SJSA1 (cell line): ENCODE measurements around the gene TOR2A. TPM values are rescaled to one million over a fixed set of nuclear protein-coding genes. Genes with fewer than 3 reads are reported as not detected.

Experiments
- DNase-seq, 2 experiments: peaks; one replicate each; pipeline ENCODE4 v3.0.0-alpha.2; 2015 to 2020; ENCODE audit warnings: low spot score in 2 of 2, low read depth in 1 of 2
- H3K27ac ChIP-seq: fragments of 250-450 bp; sonication (Bioruptor Pico); 2 replicates; pipeline ENCODE4 v1.5.1; 2020; ENCODE audit warnings: mild to moderate bottlenecking, moderate library complexity
- H3K27me3 ChIP-seq: fragments of 250-450 bp; sonication (Bioruptor Pico); replicated peaks from 2 replicates; pipeline ENCODE4 v1.5.1; 2020; ENCODE audit warnings: mild to moderate bottlenecking, moderate library complexity
- H3K36me3 ChIP-seq: fragments of 250-450 bp; sonication (Bioruptor Pico); 2 replicates; pipeline ENCODE4 v1.5.1; 2020; ENCODE audit warnings: mild to moderate bottlenecking
- H3K4me1 ChIP-seq: fragments of 250-450 bp; sonication (Bioruptor Pico); replicated peaks from 2 replicates; pipeline ENCODE4 v1.6.1; 2021; ENCODE audit warnings: mild to moderate bottlenecking
- H3K4me3 ChIP-seq: fragments of 250-450 bp; sonication (Bioruptor Pico); 2 replicates; pipeline ENCODE4 v1.5.1; 2020; ENCODE audit warnings: mild to moderate bottlenecking
- H3K9me3 ChIP-seq: fragments of 250-450 bp; sonication (Bioruptor Pico); replicated peaks from 2 replicates; pipeline ENCODE4 v1.5.1; 2020; ENCODE audit warnings: mild to moderate bottlenecking
- total RNA-seq: library from RNA; depleted of rRNA; stranded (reverse); fragments of >200 nt; shearing (Covaris generic); gene quantifications from 2 replicates; pipeline ENCODE4 v1.2.3, GENCODE V29; 2014

The TOR2A gene
- total RNA-seq, 1 experiment from 2014 or later = 11.4 TPM

DNA sequence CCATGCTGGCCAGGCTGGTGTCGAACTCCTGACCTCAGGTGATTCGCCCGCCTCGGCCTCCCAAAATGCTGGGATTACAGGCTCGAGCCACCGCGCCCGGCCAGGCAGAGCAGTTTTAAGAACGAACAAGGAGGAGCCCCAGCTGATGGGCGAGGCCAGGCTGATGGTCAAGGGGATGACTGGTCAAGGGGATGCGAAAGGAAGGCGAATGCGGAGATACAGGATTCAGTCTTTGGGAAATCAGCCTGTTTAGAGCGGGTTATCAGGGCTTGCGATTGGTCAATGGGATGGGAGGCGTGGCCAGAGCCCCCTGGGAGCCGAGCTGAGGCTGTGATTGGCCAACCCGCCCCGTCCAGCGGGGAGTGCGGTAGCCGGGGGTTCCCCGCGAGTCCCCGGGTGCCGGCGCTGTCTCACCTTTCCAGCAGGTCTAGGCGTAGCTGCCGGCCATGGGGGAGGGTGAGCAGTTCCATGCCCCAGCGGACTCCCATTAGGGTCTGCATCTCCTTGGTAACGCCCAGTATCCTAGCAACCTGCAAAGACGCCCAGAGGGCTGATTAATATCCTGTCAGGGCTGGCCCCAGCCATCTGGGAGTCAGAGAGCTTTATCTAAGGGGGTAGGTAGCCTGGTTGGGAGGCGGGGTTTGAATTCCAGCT, 7.5 kb upstream of the TOR2A start:
- H3K4me3 ChIP-seq = no peak overlapping the region
- H3K4me1 ChIP-seq = peaks cover 13% of the 10 kb centered on the region
- H3K27me3 ChIP-seq = no peaks in the 10 kb centered on the region
- no peak for DNase-seq
- no peaks in the 10 kb centered on the region for H3K36me3 ChIP-seq
- no peak overlapping the region for H3K27ac ChIP-seq
- no peaks in the 10 kb centered on the region for H3K9me3 ChIP-seq

DNA sequence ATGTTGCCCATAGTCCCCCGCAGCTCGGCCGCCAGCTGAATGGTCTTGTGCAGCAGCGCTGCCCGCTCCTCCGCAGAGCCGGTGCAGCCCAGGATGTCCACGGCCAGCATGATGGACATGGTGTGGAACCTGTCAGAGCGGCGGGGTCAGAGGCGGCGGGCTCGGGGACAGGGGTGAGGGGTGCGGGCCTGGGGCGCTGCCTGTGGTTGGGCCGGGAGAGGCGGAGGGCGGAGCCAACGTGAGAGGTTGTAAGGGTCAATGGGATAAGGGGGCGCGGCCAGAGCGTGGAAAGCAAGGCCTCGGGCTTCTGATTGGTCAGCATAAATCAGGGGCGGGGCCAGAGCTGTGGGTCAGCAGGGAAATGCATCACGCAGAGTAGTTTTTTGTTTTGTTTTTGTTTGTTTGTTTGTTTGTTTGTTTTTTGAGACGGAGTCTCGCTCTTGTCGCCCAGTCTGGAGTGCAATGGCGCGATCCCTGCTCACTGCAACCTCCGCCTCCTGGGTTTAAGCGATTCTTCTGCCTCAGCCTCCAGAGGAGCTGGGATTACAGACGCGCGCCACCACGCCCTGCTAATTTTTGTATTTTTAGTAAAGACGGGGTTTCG, 6.8 kb upstream of the TOR2A start:
- Histone ChIP-seq H3K4me1 (peaks cover 13% of the 10 kb centered on the region), H3K27ac (no peak overlapping the region), H3K27me3 (no peaks in the 10 kb centered on the region), H3K4me3 (no peak overlapping the region), H3K36me3 (no peaks in the 10 kb centered on the region), H3K9me3 (no peaks in the 10 kb centered on the region)
- DNase-seq = no peak

DNA sequence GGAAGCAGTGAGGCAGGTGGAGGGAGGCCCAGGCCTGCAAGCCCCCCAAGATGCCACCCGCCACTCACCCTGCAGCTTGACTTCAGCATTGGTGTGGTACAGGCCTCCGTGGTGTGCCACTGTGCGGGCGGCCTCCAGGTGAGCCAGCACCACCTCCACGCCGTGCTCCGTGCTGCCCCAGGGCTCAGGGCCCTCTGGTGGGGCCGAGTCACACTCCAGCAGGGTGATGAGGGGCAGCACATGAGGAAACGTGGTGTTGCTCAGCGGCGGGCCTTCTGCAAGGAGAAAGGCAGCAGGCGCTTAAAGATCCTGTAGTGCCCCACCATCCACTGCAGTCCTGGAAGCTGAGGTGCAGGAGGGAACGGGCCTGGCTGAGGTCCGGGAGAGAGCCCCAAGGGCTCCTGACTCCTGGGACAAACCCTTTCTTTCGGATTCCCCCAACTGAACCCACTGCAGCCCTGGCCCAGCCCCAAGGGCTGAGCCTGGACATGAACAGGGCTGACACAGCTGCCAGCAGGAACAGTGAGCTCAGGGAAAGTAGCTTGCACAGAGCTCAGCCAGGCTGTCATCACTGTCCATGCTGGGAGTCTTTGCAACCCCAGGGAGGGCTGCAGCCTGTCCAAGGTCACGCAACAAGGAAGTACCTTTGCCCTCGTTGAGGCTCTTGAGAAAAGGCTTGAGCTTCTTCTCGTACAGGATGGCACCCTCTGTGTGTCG, 4.7 kb upstream of the TOR2A start:
- H3K9me3 ChIP-seq = no peaks in the 10 kb centered on the region
- H3K4me3 ChIP-seq = no peak overlapping the region
- DNase-seq = no peak
- H3K36me3 ChIP-seq = no peaks in the 10 kb centered on the region
- peaks cover 21% of the 10 kb centered on the region for H3K4me1 ChIP-seq
- no peak overlapping the region for H3K27ac ChIP-seq
- no peaks in the 10 kb centered on the region for H3K27me3 ChIP-seq

DNA sequence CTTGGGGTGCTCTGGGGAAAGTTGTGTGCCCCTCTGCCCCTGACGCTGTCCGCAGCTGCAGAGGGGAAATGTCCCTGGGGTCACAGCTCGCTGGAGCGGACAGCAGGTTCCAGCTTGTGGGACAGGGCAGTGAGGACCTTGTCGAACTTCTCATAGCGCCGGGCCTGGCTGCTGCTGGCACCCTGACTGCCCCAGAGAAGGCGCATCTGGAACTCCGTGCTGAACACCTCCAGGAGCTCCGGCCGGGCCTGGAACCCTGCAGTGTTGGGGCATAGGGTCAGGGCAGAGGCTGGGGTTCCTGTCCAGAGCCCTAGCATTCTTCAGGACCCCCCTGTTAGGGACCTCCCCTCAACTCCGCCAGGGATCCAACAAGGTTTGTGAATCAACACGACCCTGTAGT, 3.6 kb upstream of the TOR2A start:
- DNase-seq = no peak
- Histone ChIP-seq H3K9me3 (no peaks in the 10 kb centered on the region), H3K27ac (no peak overlapping the region), H3K27me3 (no peaks in the 10 kb centered on the region), H3K36me3 (peaks cover 7% of the 10 kb centered on the region), H3K4me1 (peaks cover 32% of the 10 kb centered on the region), H3K4me3 (no peak overlapping the region)

DNA sequence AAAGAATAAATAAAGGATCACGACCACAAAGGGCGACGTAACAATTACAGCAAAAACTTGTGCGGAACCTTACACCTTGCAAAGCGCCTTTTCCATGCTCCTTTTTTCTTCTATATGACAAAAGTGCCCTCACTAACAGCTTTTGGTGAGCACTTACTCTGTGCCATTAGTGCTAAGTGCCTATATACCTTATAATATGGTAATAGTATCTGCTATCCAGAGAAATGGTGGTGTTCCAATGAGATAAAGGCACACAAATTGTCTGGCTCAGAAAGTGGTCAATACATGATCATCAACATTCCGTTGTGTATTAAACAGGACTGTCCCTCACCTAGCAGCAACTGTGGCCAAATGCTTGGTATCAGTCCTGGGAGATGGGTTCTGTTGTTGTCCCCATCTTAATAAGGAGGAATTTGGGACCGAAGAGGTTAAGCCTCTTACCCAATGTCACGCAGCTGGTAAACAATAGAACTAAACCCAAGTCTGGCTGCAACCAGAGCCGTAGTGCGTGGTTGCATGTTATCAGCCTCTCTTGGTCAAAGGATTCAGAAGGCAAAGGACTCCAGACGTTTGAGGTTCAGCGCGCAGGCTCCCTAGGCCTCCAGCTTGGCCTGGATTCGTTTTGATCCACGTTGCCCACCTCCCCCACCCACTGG, 564 bp upstream of the TOR2A start:
- peaks cover 53% of the 10 kb centered on the region for H3K4me1 ChIP-seq
- no peaks in the 10 kb centered on the region for H3K27me3 ChIP-seq
- H3K4me3 ChIP-seq = peak overlapping the region; percentile 85
- peaks cover 27% of the 10 kb centered on the region for H3K36me3 ChIP-seq
- no peak for DNase-seq
- no peaks in the 10 kb centered on the region for H3K9me3 ChIP-seq
- H3K27ac ChIP-seq = peak overlapping the region; percentile 92

DNA sequence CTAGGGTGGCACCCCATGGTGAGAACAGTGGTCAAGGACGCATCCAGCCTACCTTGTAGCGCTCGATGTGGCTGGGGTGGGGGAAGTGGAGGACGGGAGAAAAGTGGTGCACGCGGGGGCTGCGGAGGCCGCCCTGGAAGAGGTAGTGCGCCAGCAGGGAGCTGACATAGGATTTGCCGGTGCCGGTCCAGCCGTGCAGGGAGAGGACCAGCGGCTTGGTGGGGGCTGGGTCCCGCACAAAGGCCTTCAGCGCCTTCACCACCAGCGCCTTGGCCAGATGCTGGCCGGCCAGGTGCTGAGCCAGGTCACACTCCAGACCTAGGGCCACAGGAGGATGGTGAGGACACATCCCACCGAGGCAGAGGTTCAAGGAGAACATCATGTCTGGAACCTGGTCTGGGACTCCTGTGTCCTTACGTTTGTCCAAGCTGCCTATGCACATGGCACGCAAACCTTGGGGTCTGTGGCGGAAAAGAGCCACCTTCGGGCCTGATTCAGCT, 797 bp downstream of the TOR2A start:
- DNase-seq = no peak
- Histone ChIP-seq H3K27me3 (no peaks in the 10 kb centered on the region), H3K36me3 (peaks cover 29% of the 10 kb centered on the region), H3K9me3 (no peaks in the 10 kb centered on the region), H3K4me3 (peak overlapping the region; percentile 85), H3K27ac (peak overlapping the region; percentile 92), H3K4me1 (peaks cover 59% of the 10 kb centered on the region)

DNA sequence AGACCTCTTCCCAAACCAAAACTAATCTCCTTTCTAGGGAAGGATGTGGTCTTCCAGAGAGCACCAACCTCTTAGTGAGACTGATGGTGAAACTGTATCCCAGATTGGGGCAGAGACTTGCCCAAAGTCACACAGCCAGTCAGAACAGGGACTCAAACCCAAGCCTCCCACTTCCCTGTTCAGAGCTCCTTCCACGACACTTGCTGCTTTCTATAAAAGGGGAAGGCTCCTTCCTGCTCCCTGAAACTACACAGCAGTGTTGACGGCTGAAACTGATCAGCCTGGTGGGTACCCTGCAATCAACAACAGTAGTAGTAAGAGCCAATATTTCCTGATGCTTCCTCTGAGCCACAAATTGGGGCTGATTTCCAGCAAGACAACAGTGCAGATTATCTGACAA, 1.5 kb downstream of the TOR2A start:
- Histone ChIP-seq H3K36me3 (peaks cover 29% of the 10 kb centered on the region), H3K4me1 (peaks cover 60% of the 10 kb centered on the region), H3K4me3 (no peak overlapping the region), H3K27ac (no peak overlapping the region), H3K27me3 (no peaks in the 10 kb centered on the region), H3K9me3 (no peaks in the 10 kb centered on the region)
- no peak for DNase-seq

DNA sequence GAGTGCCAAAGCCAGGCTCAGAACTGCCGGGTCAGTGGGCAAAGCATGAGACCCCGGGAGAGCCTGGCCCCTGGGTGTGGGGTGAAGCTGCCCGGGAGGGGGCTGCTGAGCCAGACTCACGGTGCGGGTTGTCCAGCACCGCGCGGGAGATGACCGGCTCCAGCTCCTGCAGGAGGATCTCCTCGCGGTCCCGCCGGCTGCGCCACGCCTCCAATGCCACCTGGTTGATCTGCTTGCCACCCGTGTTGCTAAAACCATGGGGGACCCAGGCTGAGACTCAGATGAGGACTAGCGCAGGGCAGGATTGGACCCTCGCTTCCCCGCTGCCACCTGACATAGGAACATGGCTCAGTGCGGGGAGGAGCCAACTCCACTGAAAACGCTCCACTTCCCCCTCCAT, 2.6 kb downstream of the TOR2A start:
- H3K27ac ChIP-seq = peak overlapping the region; percentile 70
- peaks cover 60% of the 10 kb centered on the region for H3K4me1 ChIP-seq
- no peaks in the 10 kb centered on the region for H3K9me3 ChIP-seq
- no peak for DNase-seq
- peaks cover 29% of the 10 kb centered on the region for H3K36me3 ChIP-seq
- no peaks in the 10 kb centered on the region for H3K27me3 ChIP-seq
- no peak overlapping the region for H3K4me3 ChIP-seq

DNA sequence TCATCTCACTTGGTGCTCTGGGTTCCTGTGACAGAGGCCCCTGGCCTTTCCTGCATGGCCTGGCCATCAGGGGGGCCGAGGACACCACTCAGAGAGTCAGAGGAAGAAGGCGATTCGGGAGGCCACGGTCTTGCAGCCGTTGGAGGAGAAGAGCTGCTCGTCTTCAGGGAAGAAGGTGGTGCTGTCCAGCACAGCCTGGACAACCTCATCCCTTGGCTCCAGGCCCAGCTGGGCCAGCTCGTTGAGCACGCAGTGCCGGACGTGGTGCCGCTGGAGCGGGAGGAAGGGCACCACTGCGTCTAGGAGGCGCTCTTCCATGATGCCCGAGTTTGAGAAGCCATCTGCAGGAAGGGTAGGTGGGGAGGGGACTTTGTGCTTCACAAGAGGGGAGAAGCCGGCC, 3.2 kb downstream of the TOR2A start:
- Histone ChIP-seq H3K36me3 (peaks cover 29% of the 10 kb centered on the region), H3K4me1 (peaks cover 60% of the 10 kb centered on the region), H3K9me3 (no peaks in the 10 kb centered on the region), H3K27ac (peak overlapping the region; percentile 70), H3K4me3 (no peak overlapping the region), H3K27me3 (no peaks in the 10 kb centered on the region)
- no peak for DNase-seq

DNA sequence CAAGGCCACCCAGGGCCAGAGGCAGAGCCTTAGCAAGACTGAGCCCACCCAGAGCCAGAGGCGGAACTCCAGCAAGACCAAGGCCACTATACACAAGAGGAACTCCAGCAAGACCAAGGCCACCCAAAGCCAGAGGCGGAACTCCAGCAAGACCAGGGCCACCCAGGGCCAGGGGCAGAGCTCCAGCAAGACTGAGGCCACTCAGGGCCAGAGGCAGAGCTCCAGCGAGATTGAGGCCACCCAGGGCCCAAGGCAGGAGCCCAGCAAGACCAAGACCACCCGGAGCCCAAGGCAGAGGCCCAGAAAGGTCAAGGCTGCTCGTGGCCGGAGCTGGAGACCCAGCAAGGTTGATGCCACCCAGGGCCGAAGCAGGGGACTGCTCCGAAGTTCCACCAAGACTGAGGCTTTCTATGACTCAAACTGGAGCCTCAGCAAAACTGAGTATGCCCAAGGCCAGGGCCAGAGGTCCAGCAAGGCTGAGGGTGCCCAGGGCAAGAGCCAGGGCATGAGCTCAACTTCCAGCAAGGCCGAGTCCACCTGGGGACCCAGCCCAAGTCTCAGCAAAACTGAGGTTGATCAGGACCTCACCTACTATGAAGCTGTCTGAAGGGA, 4.2 kb downstream of the TOR2A start:
- Histone ChIP-seq H3K27me3 (no peaks in the 10 kb centered on the region), H3K36me3 (peaks cover 29% of the 10 kb centered on the region), H3K27ac (peak overlapping the region; percentile 70), H3K4me1 (peaks cover 60% of the 10 kb centered on the region), H3K4me3 (no peak overlapping the region), H3K9me3 (no peaks in the 10 kb centered on the region)
- DNase-seq = peak; percentile 94 to 97

DNA sequence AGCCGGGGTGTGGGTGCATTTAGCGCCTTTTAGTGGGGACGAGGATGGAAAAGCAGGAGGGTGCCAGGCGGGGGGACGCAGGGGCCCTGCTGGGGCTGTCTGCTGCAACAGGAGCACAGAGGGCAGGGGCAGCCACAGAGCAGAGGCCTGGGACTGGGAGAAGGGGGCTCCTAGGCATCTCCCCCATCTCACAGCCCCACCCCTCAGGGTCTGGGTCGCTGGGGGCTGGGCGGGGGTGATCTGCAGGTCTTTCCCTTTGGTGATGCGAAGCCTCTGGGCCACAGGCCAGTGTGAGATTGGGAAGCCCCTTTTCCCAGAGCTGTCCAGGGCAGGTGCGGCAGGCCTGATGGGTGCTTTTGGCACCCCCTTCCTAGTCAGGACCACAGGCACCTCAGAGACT, 4.8 kb downstream of the TOR2A start:
- Histone ChIP-seq H3K4me3 (no peak overlapping the region), H3K4me1 (peaks cover 55% of the 10 kb centered on the region), H3K27ac (peak overlapping the region; percentile 73), H3K27me3 (no peaks in the 10 kb centered on the region), H3K36me3 (peaks cover 29% of the 10 kb centered on the region), H3K9me3 (no peaks in the 10 kb centered on the region)
- no peak for DNase-seq

DNA sequence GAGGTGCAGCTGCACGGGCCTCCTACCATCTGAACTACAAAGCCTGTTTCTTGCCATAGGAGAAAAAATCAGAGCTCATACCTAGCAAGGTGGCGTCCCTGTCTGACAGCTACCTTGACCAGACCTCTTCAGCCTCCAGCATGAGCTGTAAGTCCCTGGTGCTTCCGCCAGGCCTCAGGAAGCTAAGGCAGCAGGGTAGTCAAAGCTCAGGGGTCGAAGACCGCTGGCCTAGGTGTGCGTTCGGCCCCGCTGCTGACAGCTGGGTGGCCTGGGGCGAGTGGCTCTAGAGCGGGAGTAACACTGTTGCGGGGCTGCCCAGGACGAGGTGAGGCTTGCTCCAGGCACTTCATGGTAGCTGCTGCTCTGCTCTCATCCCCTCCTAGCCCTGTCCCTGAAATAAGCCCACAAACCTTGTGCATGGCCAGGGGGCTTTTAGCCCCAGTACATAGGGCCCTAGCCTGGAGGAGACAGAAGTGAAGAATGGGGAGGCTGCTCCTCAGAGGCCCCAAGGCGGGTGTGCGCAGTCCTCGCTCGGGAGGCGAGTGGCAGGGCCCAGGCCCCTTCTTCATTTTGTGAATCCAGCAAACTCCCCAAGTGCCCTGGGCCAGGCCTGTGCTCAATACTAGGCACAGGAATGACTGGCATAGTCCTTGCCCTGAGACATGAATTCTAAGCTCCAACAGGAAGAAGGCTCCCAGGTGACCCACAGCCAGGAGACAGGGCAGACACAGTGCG, 5.4 kb downstream of the TOR2A start:
- Histone ChIP-seq H3K4me3 (no peak overlapping the region), H3K9me3 (no peaks in the 10 kb centered on the region)

DNA sequence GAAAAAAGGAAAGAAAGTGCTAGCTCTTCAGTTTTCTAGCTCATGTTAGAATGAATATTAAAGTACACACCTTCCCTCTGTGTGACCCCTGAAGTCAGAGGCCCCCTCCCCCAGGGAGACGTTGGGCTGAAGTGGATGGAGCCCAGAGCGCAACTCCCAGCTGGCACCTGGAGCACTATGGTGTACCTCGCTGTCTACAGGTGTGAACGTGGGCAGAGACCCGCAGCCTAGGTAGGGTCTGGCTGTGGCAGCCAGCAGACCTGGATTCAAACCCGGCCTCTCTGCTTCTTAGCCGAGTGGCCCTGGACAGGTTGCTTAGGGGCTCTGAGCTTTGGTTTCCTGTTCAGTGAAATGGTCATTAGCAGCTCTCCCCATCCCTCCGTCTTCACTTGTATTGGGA, 6.3 kb downstream of the TOR2A start:
- H3K4me1 ChIP-seq = peaks cover 43% of the 10 kb centered on the region
- H3K9me3 ChIP-seq = no peaks in the 10 kb centered on the region
- no peak for DNase-seq
- peaks cover 24% of the 10 kb centered on the region for H3K36me3 ChIP-seq
- no peak overlapping the region for H3K4me3 ChIP-seq
- no peaks in the 10 kb centered on the region for H3K27me3 ChIP-seq
- H3K27ac ChIP-seq = no peak overlapping the region

More for the DNA sequence above, 5.4 kb downstream of the TOR2A start:
- H3K27me3 ChIP-seq = no peaks in the 10 kb centered on the region
- peaks cover 29% of the 10 kb centered on the region for H3K36me3 ChIP-seq
- DNase-seq = no peak
- H3K4me1 ChIP-seq = peaks cover 52% of the 10 kb centered on the region
- peak overlapping the region; percentile 73 for H3K27ac ChIP-seq
